ENCODE measurements around the gene TBC1D2. TPM values are rescaled to one million over a fixed set of nuclear protein-coding genes. Genes with fewer than 3 reads are reported as not detected.

Gene TBC1D2
- total and polyA plus RNA-seq, 8 donors: 14.4 to 107 (median 21.0) TPM

GRCh38 chr9:98291820-98292219, 36.4 kb upstream of the TBC1D2 start:
- no peaks in the 10 kb centered on the region for H3K27me3 ChIP-seq
- H3K27ac ChIP-seq: no peak overlapping the region
- no peaks in the 10 kb centered on the region for H3K36me3 ChIP-seq
- no peak overlapping the region for H3K4me3 ChIP-seq
- ATAC-seq (no peak), DNase-seq (no peak)
- no peaks in the 10 kb centered on the region for H3K4me1 ChIP-seq
- intact Hi-C loops (cut with DNase I): no loop called here
- TF ChIP-seq, protein P1, sequence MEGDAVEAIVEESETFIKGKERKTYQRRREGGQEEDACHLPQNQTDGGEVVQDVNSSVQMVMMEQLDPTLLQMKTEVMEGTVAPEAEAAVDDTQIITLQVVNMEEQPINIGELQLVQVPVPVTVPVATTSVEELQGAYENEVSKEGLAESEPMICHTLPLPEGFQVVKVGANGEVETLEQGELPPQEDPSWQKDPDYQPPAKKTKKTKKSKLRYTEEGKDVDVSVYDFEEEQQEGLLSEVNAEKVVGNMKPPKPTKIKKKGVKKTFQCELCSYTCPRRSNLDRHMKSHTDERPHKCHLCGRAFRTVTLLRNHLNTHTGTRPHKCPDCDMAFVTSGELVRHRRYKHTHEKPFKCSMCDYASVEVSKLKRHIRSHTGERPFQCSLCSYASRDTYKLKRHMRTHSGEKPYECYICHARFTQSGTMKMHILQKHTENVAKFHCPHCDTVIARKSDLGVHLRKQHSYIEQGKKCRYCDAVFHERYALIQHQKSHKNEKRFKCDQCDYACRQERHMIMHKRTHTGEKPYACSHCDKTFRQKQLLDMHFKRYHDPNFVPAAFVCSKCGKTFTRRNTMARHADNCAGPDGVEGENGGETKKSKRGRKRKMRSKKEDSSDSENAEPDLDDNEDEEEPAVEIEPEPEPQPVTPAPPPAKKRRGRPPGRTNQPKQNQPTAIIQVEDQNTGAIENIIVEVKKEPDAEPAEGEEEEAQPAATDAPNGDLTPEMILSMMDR (IDR thresholded peaks at IDR 0.05): no peak
- H3K9me3 ChIP-seq: no peaks in the 10 kb centered on the region

GRCh38 chr9:98290411-98290810, 35.0 kb upstream of the TBC1D2 start:
- no peak overlapping the region for H3K27ac ChIP-seq
- ATAC-seq (no peak), DNase-seq (no peak)

GRCh38 chr9:98289614-98290201, 34.3 kb upstream of the TBC1D2 start:
- no peak overlapping the region for H3K4me3 ChIP-seq
- H3K4me1 ChIP-seq: no peaks in the 10 kb centered on the region
- H3K27ac ChIP-seq: no peak overlapping the region
- no peaks in the 10 kb centered on the region for H3K27me3 ChIP-seq
- DNase-seq (no peak), ATAC-seq (no peak)
- TF ChIP-seq, protein P1 (IDR thresholded peaks at IDR 0.05): no peak
- H3K36me3 ChIP-seq: no peaks in the 10 kb centered on the region
- intact Hi-C loops (cut with DNase I): no loop called here
- H3K9me3 ChIP-seq: no peaks in the 10 kb centered on the region

More at GRCh38 chr9:98290411-98290810, 35.0 kb upstream of the TBC1D2 start:
- TF ChIP-seq, protein P1 (IDR thresholded peaks at IDR 0.05): no peak
- Histone ChIP-seq H3K4me3 (no peak overlapping the region), H3K27me3 (no peaks in the 10 kb centered on the region), H3K9me3 (no peaks in the 10 kb centered on the region), H3K4me1 (no peaks in the 10 kb centered on the region), H3K36me3 (no peaks in the 10 kb centered on the region)
- intact Hi-C loops (cut with DNase I): no loop called here

- intact Hi-C loops (cut with DNase I): no loop called here
- H3K36me3 ChIP-seq: no peaks in the 10 kb centered on the region
- no peaks in the 10 kb centered on the region for H3K4me1 ChIP-seq
- H3K27ac ChIP-seq: no peak overlapping the region
- H3K27me3 ChIP-seq: no peaks in the 10 kb centered on the region
- ATAC-seq: no peak
- H3K9me3 ChIP-seq: no peaks in the 10 kb centered on the region
- TF ChIP-seq, protein P1 (IDR thresholded peaks at IDR 0.05): no peak
- no peak overlapping the region for H3K4me3 ChIP-seq
- no peak for DNase-seq
Observed at GRCh38 chr9:98288881-98289280, 33.4 kb upstream of the TBC1D2 start.

- TF ChIP-seq, protein P1 (IDR thresholded peaks at IDR 0.05): no peak
- Histone ChIP-seq H3K27me3 (no peaks in the 10 kb centered on the region), H3K36me3 (no peaks in the 10 kb centered on the region), H3K4me3 (no peak overlapping the region), H3K4me1 (no peaks in the 10 kb centered on the region), H3K9me3 (no peaks in the 10 kb centered on the region), H3K27ac (no peak overlapping the region)
- ATAC-seq (no peak), DNase-seq (no peak)
- intact Hi-C loops (cut with DNase I): no loop called here
Observed at GRCh38 chr9:98287384-98287783, 31.9 kb upstream of the TBC1D2 start.

All from left lung (tissue), 10 donors.